ENCODE measurements around the gene PPFIA4.
"Not testable (repeated sequence)": the region's sequence is repeated elsewhere in the genome, so short reads cannot be mapped to it uniquely, and the experiment has no call there.

Gene PPFIA4

GRCh38 chr1:203005395-203006142 is 20.7 kb upstream of the PPFIA4 start:
- not testable (repeated sequence) for DNase-seq, H3K27me3 Mint-ChIP-seq, ATAC-seq, H3K9me3 Mint-ChIP-seq
- peaks cover 27% of the 10 kb centered on the region for H3K4me1 Mint-ChIP-seq
- H3K4me3 Mint-ChIP-seq: peak overlapping the region; percentile 85 to 100
- H3K27ac Mint-ChIP-seq: peak overlapping the region; percentile 21 to 97

DNA sequence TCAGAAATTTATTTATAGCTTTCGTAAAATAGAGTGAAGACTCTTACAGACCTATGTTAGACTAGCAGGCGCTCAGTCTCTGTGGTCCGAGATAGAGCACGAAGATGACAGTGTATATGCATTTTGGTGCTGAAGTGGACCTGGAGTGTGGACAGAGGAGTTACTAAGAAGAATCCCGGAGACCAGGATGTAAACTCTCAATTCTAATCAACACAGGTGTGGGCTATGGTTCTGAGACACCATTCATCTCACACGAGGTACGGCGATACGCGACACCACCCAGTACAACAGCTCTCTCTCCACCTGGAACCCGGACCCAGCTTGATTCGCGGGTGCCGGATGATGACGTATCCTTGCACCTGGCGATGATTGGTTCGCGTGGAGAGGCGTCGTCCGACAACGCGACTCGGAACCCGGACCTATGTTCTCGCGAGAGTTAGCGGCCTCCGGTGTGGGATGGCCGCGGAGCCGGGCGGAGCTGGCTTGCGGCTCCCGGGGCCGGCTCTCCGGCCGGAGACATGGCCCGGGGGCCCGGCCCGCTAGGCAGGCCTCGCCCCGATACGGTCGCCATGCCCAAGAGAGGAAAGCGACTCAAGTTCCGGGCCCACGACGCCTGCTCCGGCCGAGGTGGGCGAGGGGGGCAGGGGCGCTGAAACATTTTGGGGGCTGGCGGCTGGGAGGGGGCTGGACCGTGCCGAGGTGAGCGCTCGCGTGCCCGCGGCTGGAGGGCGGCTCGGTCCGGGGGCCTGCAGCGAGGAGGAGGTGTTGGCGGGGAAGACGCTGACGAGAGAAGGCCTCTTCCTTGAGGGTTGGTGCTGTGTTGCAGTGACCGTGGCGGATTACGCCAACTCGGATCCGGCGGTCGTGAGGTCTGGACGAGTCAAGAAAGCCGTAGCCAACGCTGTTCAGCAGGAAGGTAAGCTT is 19.1 kb upstream of the PPFIA4 start, which contains the start of gene TMEM183A:
Gene TMEM183A, plus strand, starts transcription at position 427 of the 924 bp plus-strand sequence. Its CDS starts 92 bp downstream, at position 519.
- H3K27ac Mint-ChIP-seq: peak within 1 kb of the TSS; percentile 96 to 97
- H3K27me3 Mint-ChIP-seq: no peaks in the 10 kb centered on the region
- peak; percentile 91 to 96 for DNase-seq
- H3K9me3 Mint-ChIP-seq: no peaks in the 10 kb centered on the region
- ATAC-seq: peak; percentile 96
- peaks cover 33% of the 10 kb centered on the region for H3K4me1 Mint-ChIP-seq
- peak within 1 kb of the TSS; percentile 85 to 100 for H3K4me3 Mint-ChIP-seq

DNA sequence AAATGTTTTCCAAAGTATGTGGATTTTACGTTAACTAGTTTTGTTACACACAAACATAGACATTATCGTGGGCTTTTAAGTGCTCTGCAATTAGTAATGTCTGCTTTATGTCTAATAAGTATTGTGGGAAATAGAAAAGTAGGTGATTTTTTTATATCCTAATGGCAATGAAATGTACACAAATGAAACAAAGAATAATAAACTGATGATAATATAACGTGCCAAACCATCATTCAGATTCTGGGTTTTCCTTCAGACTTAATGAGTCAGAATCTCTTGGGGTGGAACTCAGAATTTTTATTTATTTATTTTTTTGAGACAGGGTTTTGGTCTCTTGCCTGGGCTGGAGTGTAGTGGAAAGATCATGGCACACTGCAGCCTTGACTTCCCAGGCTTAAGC is 17.1 kb upstream of the PPFIA4 start:
- Mint-ChIP-seq H3K4me3 (peak overlapping the region; percentile 85 to 100), H3K9me3 (no peaks in the 10 kb centered on the region), H3K27ac (no peak overlapping the region), H3K4me1 (peaks cover 39% of the 10 kb centered on the region), H3K27me3 (no peaks in the 10 kb centered on the region)
- ATAC-seq (no peak), DNase-seq (no peak)

- peak overlapping the region in 1 of 2 donors; percentile 75 for H3K27ac Mint-ChIP-seq
- DNase-seq (no peak), ATAC-seq (no peak)
- H3K9me3 Mint-ChIP-seq: no peaks in the 10 kb centered on the region
- H3K27me3 Mint-ChIP-seq: no peaks in the 10 kb centered on the region
- H3K4me1 Mint-ChIP-seq: peaks cover 25% of the 10 kb centered on the region
- H3K4me3 Mint-ChIP-seq: no peak overlapping the region
These were observed 14.7 kb upstream of the PPFIA4 start for GRCh38 chr1:203011582-203011981.

GRCh38 chr1:203017061-203017460 is 9.2 kb upstream of the PPFIA4 start:
- peaks cover 6% of the 10 kb centered on the region for H3K4me1 Mint-ChIP-seq
- H3K4me3 Mint-ChIP-seq: no peak overlapping the region
- no peak for ATAC-seq
- H3K9me3 Mint-ChIP-seq: no peaks in the 10 kb centered on the region
- no peak overlapping the region for H3K27ac Mint-ChIP-seq
- no peak for DNase-seq
- H3K27me3 Mint-ChIP-seq: no peaks in the 10 kb centered on the region

DNA sequence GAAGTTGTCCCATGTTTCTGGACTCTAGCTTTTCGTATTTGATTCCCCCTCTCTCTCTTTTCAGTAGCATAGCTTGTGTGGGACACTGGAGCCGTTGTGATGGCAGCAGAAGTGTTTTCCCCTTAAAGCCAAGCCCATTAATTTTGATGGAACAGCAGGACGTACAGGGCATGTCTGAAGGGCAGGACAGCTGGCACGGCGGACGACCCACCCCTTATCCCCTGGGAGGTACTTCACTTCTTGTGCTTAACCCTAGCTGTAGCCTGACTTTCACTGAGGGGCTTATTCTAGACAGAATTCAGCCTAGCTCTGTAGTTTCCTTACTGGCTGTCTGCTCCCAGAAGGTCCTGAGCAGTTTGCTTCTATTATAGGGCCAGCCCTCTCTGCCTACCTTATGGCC is 8.6 kb upstream of the PPFIA4 start:
- no peaks in the 10 kb centered on the region for H3K27me3 Mint-ChIP-seq
- DNase-seq (no peak), ATAC-seq (no peak)
- H3K4me1 Mint-ChIP-seq: peaks cover 6% of the 10 kb centered on the region
- no peaks in the 10 kb centered on the region for H3K9me3 Mint-ChIP-seq
- H3K4me3 Mint-ChIP-seq: no peak overlapping the region
- peak overlapping the region in 1 of 2 donors; percentile 77 for H3K27ac Mint-ChIP-seq

GRCh38 chr1:203022855-203023254 is 3.4 kb upstream of the PPFIA4 start:
- H3K27ac Mint-ChIP-seq, ATAC-seq, H3K27me3 Mint-ChIP-seq, H3K9me3 Mint-ChIP-seq, DNase-seq, H3K4me3 Mint-ChIP-seq: not testable (repeated sequence)
- H3K4me1 Mint-ChIP-seq: peaks cover 23% of the 10 kb centered on the region

- peaks cover 31% of the 10 kb centered on the region for H3K4me1 Mint-ChIP-seq
- H3K27me3 Mint-ChIP-seq: peaks cover 6% of the 10 kb centered on the region
- H3K4me3 Mint-ChIP-seq: peak overlapping the region; percentile 58 to 70
- no peak for DNase-seq
- ATAC-seq: no peak
- peak overlapping the region in 1 of 2 donors; percentile 97 for H3K27ac Mint-ChIP-seq
- peaks cover 8 to 9% of the 10 kb centered on the region in 2 donors for H3K9me3 Mint-ChIP-seq
These were observed 633 bp upstream of the PPFIA4 start for GRCh38 chr1:203025686-203026030.

- Mint-ChIP-seq H3K27ac (peak overlapping the region in 1 of 2 donors; percentile 59), H3K4me3 (peak overlapping the region; percentile 67 to 82), H3K27me3 (peaks cover 6% of the 10 kb centered on the region), H3K9me3 (peaks cover 8 to 9% of the 10 kb centered on the region in 2 donors), H3K4me1 (peaks cover 31% of the 10 kb centered on the region)
- ATAC-seq (peak; percentile 71), DNase-seq (no peak)
These were observed 674 bp downstream of the PPFIA4 start for GRCh38 chr1:203026666-203027663.

- H3K27ac Mint-ChIP-seq: peak overlapping the region in 1 of 2 donors; percentile 35
- H3K27me3 Mint-ChIP-seq: peaks cover 6% of the 10 kb centered on the region
- H3K4me1 Mint-ChIP-seq: peaks cover 31% of the 10 kb centered on the region
- H3K9me3 Mint-ChIP-seq: peaks cover 8 to 9% of the 10 kb centered on the region in 2 donors
- DNase-seq (no peak), ATAC-seq (no peak)
- no peak overlapping the region for H3K4me3 Mint-ChIP-seq
These were observed 1.9 kb downstream of the PPFIA4 start for GRCh38 chr1:203028067-203028783.

DNA sequence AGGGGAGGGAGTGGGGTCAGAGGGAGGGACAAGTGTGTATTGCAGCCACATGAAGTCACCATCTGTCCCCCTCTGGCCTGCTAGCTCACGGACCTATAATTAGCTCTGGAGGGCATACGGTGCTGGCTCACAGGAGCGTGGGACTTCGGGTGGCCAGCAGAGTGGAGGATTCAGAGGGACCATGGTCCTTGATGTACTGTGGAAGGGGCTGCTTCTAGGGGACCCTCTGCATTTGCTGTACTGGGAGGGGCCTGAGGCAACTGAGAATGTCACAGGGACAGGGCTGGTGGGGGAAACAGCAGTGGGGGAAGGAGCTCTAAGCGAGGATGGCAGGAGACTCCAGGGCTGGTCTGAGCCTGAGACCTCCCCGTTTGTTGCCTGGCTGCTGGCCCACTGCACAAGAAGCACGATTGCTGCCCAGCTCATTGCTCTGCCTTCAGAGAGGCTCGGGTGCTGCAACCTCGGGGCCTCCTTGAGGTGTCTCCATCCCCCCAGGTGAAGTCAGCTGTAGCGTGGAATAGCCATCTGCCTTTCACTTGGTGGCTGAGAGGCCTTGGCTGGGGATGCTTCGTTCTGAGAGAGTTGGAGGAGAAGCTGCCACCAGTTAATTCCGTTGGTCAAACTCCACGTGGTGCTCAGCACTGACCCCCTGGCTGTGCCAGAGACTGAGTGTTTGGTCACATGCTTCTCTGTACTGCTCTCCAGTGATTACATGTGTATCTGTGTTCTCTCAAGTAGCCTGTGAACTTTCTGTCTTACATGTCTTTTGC is 2.7 kb downstream of the PPFIA4 start:
- Mint-ChIP-seq H3K4me3 (no peak overlapping the region), H3K4me1 (peaks cover 31% of the 10 kb centered on the region), H3K27ac (no peak overlapping the region), H3K27me3 (peaks cover 6% of the 10 kb centered on the region), H3K9me3 (peaks cover 8 to 9% of the 10 kb centered on the region in 2 donors)
- no peak for ATAC-seq
- no peak for DNase-seq

GRCh38 chr1:203031467-203031866 is 5.2 kb downstream of the PPFIA4 start:
- no peak for DNase-seq
- no peak for ATAC-seq
- Mint-ChIP-seq H3K27me3 (peaks cover 6% of the 10 kb centered on the region), H3K4me3 (no peak overlapping the region), H3K4me1 (peaks cover 22% of the 10 kb centered on the region), H3K27ac (no peak overlapping the region), H3K9me3 (no peaks in the 10 kb centered on the region)

GRCh38 chr1:203033287-203033686 is 7.0 kb downstream of the PPFIA4 start:
- Mint-ChIP-seq H3K9me3 (no peaks in the 10 kb centered on the region), H3K4me3 (no peak overlapping the region), H3K27me3 (peaks cover under 1% of the 10 kb centered on the region), H3K4me1 (peaks cover 4% of the 10 kb centered on the region), H3K27ac (no peak overlapping the region)
- DNase-seq (no peak), ATAC-seq (no peak)

- Mint-ChIP-seq H3K27ac (peak overlapping the region in 1 of 2 donors; percentile 55), H3K27me3 (no peaks in the 10 kb centered on the region), H3K4me3 (no peak overlapping the region), H3K9me3 (no peaks in the 10 kb centered on the region), H3K4me1 (no peaks in the 10 kb centered on the region)
- no peak for ATAC-seq
- no peak for DNase-seq
These were observed 7.6 kb downstream of the PPFIA4 start for GRCh38 chr1:203033917-203034316.

All from stimulated activated naive CD8-positive, alpha-beta T cell treated with anti-CD3 and anti-CD28 coated beads, Interleukin-15, amount 100 ng/mL, for 72 hours (primary cell).